ENCODE results near the gene CSGALNACT2.

DNA sequence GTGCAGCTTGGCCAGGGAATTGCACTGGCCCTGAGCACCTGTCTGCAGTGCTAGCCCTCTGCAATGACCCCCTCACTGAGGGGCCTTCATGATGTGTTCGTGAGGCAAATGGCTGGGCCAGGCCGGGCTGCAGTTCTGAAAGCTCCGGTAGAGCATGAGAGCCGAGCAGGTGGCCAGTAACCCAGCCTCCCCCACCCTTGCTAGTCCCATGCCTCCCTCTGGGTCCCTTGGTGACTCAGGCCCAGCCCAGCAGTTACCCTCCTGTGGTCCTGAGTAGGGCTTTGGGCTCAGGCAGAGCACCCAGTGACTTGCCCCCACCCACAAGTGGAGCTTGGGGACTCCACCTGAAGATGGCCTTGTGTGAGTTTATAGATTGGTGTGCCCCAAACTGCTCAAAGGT lies 16.1 kb upstream of the CSGALNACT2 start:
- TF ChIP-seq POLR2A (IDR thresholded peaks at IDR 0.05; ENCODE audit: low read length) (no peak), GATA1 (IDR thresholded peaks at IDR 0.05; ENCODE audit: low read depth, low read length) (no peak)

Measured in erythroblast (primary cell).